GM12864 (cell line): Measurements from ENCODE around the gene ADIPOR2.

ENCODE experiments used
- DNase-seq: peaks from one replicate; pipeline ENCODE4 v3.0.0-alpha.2; 2011; ENCODE audit warnings: low read depth
- H3K4me3 ChIP-seq: 2 replicates; pipeline ENCODE4 v1.5.1; 2011; ENCODE audit warnings: mild to moderate bottlenecking, low read depth, low read length, control low read depth
- CTCF ChIP-seq: IDR thresholded peaks from 2 replicates; pipeline ENCODE4 v1.5.1; 2011; ENCODE audit warnings: low read depth, mild to moderate bottlenecking, moderate library complexity, low read length, control low read depth, inconsistent platforms; ENCODE audit errors: missing control alignments

Gene ADIPOR2

GRCh38 chr12:1807087-1807860 lies 116.4 kb downstream of the ADIPOR2 start:
- no peak overlapping the region for H3K4me3 ChIP-seq
- DNase-seq: no peak
- TF ChIP-seq CTCF: no peak

GRCh38 chr12:1808036-1808797 lies 117.3 kb downstream of the ADIPOR2 start:
- H3K4me3 ChIP-seq: no peak overlapping the region
- DNase-seq: no peak
- TF ChIP-seq CTCF: no peak

- H3K4me3 ChIP-seq: no peak overlapping the region
- no peak for TF ChIP-seq CTCF
- no peak for DNase-seq
Observed at GRCh38 chr12:1808798-1809480, 118.1 kb downstream of the ADIPOR2 start.

- DNase-seq: no peak
- no peak for TF ChIP-seq CTCF
- no peak overlapping the region for H3K4me3 ChIP-seq
Observed at GRCh38 chr12:1809591-1810190, 118.8 kb downstream of the ADIPOR2 start.

GRCh38 chr12:1810201-1810930 lies 119.5 kb downstream of the ADIPOR2 start:
- TF ChIP-seq CTCF: no peak
- no peak overlapping the region for H3K4me3 ChIP-seq
- no peak for DNase-seq

GRCh38 chr12:1810931-1811280 lies 120.0 kb downstream of the ADIPOR2 start:
- no peak for TF ChIP-seq CTCF
- DNase-seq: no peak

More at GRCh38 chr12:1810931-1811280, 120.0 kb downstream of the ADIPOR2 start:
- no peak overlapping the region for H3K4me3 ChIP-seq
